ENCODE data around the gene OTOGL.
A peak's percentile ranks its signal among the peaks of the same experiment; 100 is the strongest.

Gene OTOGL

GRCh38 chr12:80189241-80189640 is 89.9 kb downstream of the OTOGL start:
- Histone ChIP-seq H3K27ac (peak overlapping the region; percentile 43), H3K4me3 (ENCODE audit: low read depth, low read length) (no peak overlapping the region), H3K27me3 (replicated peaks) (no peaks in the 10 kb centered on the region), H3K36me3 (replicated peaks) (no peaks in the 10 kb centered on the region)
- peak; percentile 61 for DNase-seq
- in situ Hi-C loops (cut with HindIII; ENCODE audit: low pct_ligation_motif_present, low sequenced_read_pairs): loop anchor here (25.0 kb wide), 2 partner anchors 627 to 777 kb away; no protein-coding TSS in a partner anchor
- TF ChIP-seq CTCF (IDR thresholded peaks at IDR 0.05; ENCODE audit: low read depth, low read length, missing control alignments): no peak

- no peak for DNase-seq
- Histone ChIP-seq H3K4me3 (ENCODE audit: low read depth, low read length) (no peak overlapping the region), H3K27ac (peak overlapping the region; percentile 43), H3K36me3 (replicated peaks) (no peaks in the 10 kb centered on the region), H3K27me3 (replicated peaks) (no peaks in the 10 kb centered on the region)
- TF ChIP-seq CTCF (IDR thresholded peaks at IDR 0.05; ENCODE audit: low read depth, low read length, missing control alignments): no peak
- in situ Hi-C loops (cut with HindIII; ENCODE audit: low pct_ligation_motif_present, low sequenced_read_pairs): loop anchor here (25.0 kb wide), 2 partner anchors 628 to 778 kb away; no protein-coding TSS in a partner anchor
Measured at GRCh38 chr12:80190001-80190400, 90.7 kb downstream of the OTOGL start.

- no peak for DNase-seq
- Histone ChIP-seq H3K27ac (no peak overlapping the region), H3K4me3 (ENCODE audit: low read depth, low read length) (no peak overlapping the region), H3K27me3 (replicated peaks) (no peaks in the 10 kb centered on the region), H3K36me3 (replicated peaks) (no peaks in the 10 kb centered on the region)
- in situ Hi-C loops (cut with HindIII; ENCODE audit: low pct_ligation_motif_present, low sequenced_read_pairs): loop anchor here (25.0 kb wide), 2 partner anchors 630 to 780 kb away; no protein-coding TSS in a partner anchor
- TF ChIP-seq CTCF (IDR thresholded peaks at IDR 0.05; ENCODE audit: low read depth, low read length, missing control alignments): no peak
Measured at GRCh38 chr12:80192087-80192486, 92.8 kb downstream of the OTOGL start.

GRCh38 chr12:80193865-80194264 is 94.5 kb downstream of the OTOGL start:
- TF ChIP-seq CTCF (IDR thresholded peaks at IDR 0.05; ENCODE audit: low read depth, low read length, missing control alignments): no peak
- H3K36me3 ChIP-seq (replicated peaks): no peaks in the 10 kb centered on the region
- DNase-seq: no peak

GRCh38 chr12:80195074-80195726 is 95.9 kb downstream of the OTOGL start:
- H3K27ac ChIP-seq: no peak overlapping the region
- peak; percentile 69 for DNase-seq
- in situ Hi-C loops (cut with HindIII; ENCODE audit: low pct_ligation_motif_present, low sequenced_read_pairs): loop anchor here (25.0 kb wide), 2 partner anchors 633 to 783 kb away; no protein-coding TSS in a partner anchor
- peak; percentile 88 for TF ChIP-seq CTCF (IDR thresholded peaks at IDR 0.05; ENCODE audit: low read depth, low read length, missing control alignments)
- H3K36me3 ChIP-seq (replicated peaks): no peaks in the 10 kb centered on the region
- H3K27me3 ChIP-seq (replicated peaks): no peaks in the 10 kb centered on the region
- no peak overlapping the region for H3K4me3 ChIP-seq (ENCODE audit: low read depth, low read length)

More at GRCh38 chr12:80193865-80194264, 94.5 kb downstream of the OTOGL start:
- in situ Hi-C loops (cut with HindIII; ENCODE audit: low pct_ligation_motif_present, low sequenced_read_pairs): loop anchor here (25.0 kb wide), 2 partner anchors 632 to 782 kb away; no protein-coding TSS in a partner anchor
- Histone ChIP-seq H3K27ac (no peak overlapping the region), H3K4me3 (ENCODE audit: low read depth, low read length) (no peak overlapping the region), H3K27me3 (replicated peaks) (no peaks in the 10 kb centered on the region)

All from brain microvascular endothelial cell (primary cell).